Mammary microvascular endothelial cell (primary cell): ENCODE data around the gene MORF4L1. TPM values are rescaled to one million over a fixed set of nuclear protein-coding genes. Genes with fewer than 3 reads are reported as not detected.

ENCODE experiments used
- total RNA-seq: library from RNA; depleted of rRNA; stranded (reverse); fragments of >200 nt; gene quantifications from 2 replicates; pipeline ENCODE4 v1.2.3, GENCODE V29; 2015

The MORF4L1 gene
- 213 and 254 TPM in 2 replicates for total RNA-seq

DNA sequence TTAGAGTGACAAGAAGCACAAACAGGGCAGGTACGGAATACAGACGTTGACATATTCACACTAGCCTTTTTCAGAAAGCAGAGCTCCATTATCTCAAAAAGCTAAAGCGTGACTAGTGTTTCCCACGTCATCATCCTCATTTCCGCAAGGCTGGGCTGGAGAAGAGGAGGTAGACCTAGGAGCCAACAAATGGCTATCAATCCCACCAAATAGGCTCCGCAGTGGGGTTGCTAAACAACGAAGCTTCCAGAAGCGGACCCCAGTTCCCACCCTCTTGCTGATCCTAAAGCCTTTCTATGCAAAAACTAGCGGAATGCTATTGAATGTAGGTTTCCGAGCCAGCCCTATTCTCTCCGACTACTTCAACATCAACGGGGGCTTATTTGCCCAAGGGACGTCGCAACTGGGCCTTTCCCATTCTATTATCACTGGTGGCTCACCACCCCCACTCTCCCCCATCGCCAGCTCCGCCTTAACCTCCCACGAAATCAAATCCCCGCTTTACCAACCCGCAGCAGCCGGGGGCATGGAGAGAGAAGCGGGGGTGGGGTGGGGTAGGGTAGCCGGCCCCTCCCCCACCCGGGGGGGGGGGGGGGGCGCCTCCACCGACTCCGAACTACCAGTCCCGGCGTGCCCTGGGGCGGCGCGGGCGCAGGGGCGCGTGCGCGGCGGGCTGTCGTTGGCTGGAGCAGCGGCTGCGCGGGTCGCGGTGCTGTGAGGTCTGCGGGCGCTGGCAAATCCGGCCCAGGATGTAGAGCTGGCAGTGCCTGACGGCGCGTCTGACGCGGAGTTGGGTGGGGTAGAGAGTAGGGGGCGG lies at the start of gene MORF4L1:
TSS of gene MORF4L1 (plus strand) at position 736 of the 817 bp plus-strand sequence. CDS start 128 bp downstream, outside the sequence.

DNA sequence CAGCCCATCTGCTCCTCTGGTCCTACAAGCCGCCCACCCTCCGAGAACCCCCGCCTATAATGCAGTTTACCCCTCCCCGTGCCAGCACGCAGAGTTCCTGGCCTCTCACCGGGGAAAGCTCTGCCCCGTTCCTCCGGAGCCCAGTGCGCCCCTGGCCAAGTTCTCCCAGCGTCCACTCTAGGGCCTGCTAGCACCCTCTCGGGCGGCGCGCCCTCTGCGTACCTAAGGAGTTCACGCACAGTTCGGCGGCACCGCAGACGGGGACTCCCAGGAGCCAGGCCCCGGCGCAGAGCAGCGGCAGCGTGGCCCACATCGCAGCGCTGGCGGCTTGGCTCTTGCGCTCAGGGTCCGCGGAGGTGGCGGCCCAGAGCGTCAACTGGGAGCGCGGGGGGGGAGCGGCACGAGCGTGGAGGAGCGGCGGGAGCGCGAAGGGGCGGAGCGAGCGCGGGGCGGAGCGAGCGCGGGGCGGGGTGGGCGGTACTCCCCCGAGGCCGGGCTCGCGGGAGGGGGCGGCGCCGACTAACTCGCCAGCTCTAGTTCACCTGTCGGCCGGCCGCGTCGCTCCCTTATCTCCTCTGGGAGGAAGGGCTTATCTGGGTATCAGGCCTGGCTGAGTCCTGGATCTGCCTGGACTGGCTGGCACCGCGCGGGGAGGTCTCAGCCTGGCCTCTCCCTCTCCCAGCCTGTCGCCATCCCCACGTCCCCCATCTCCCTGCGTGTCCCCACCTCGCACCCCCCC lies 72.1 kb downstream of the MORF4L1 start, which contains the start of gene CTSH:
TSS of gene CTSH (minus strand) at position 378 of the 739 bp plus-strand sequence. CDS start at position 313, 65 bp downstream.

Other genes with a start within 250 kb of the MORF4L1 start
- gene CHRNB4, start 231.7 kb upstream of the MORF4L1 start, total RNA-seq, result not detected in 2 replicates
- gene ADAMTS7, start 61.4 kb upstream of the MORF4L1 start, total RNA-seq, result 15.2 and 17.3 TPM in 2 replicates
- 74.3 and 84.1 TPM in 2 replicates for gene CTSH, start 72.2 kb downstream of the MORF4L1 start, total RNA-seq
- gene RASGRF1, start 217.9 kb downstream of the MORF4L1 start, total RNA-seq, result 0.07 and 0.69 TPM in 2 replicates